ENCODE data around the gene DLX6. TPM values are rescaled to one million over a fixed set of nuclear protein-coding genes. Genes with fewer than 3 reads are reported as not detected.

The DLX6 gene
- total and polyA plus RNA-seq, 2 of the 8 experiments (the other 6 are each of a cell fraction or from before 2014, with no cell fraction given): not detected

- Histone ChIP-seq H4K91ac (replicated peaks; ENCODE audit: insufficient read length, low read length) (no peak overlapping the region), H3K56ac (replicated peaks; ENCODE audit: insufficient read length, low read depth, low read length) (no peak overlapping the region), H3K9me3 (ENCODE audit: insufficient read depth in 2 of 2, low read depth in 1 of 2, low read length in 1 of 2) (no peaks in the 10 kb centered on the region), H3K27me3 (replicated peaks in 1 of 4; ENCODE audit: control insufficient read depth in 3 of 4, extremely low read depth in 1 of 4, insufficient read depth in 3 of 4, low read length in 3 of 4) (peaks cover 94 to 100% (median 99%) of the 10 kb centered on the region in 4 experiments), H3K27ac (ENCODE audit: low read depth, low read length) (no peak overlapping the region), H3K4me2 (ENCODE audit: insufficient read depth in 1 of 2, low read depth in 2 of 2, low read length in 2 of 2) (peak overlapping the region; percentile 79; a peak in 3 of 4 replicates), H3K4ac (replicated peaks; ENCODE audit: insufficient read length, low read depth, low read length) (no peak overlapping the region), H2BK15ac (ENCODE audit: low read length) (no peak overlapping the region), H3K79me2 (ENCODE audit: control insufficient read depth in 1 of 2, insufficient read depth in 2 of 2, low read length in 2 of 2) (no peaks in the 10 kb centered on the region), H4K20me1 (replicated peaks in 1 of 2; ENCODE audit: control insufficient read depth in 1 of 2, insufficient read depth in 2 of 2, low read length in 2 of 2) (peaks cover 30 to 36% of the 10 kb centered on the region in 2 experiments), H3K79me1 (ENCODE audit: low read depth, low read length) (no peaks in the 10 kb centered on the region), H2BK5ac (ENCODE audit: low read depth, low read length) (no peak overlapping the region), H3K23ac (ENCODE audit: insufficient read length) (no peak overlapping the region), H4K8ac (ENCODE audit: extremely low read depth, insufficient read depth, low read length) (no peak overlapping the region), H3K9ac (replicated peaks in 1 of 4; ENCODE audit: extremely low read depth in 1 of 4, low read depth in 3 of 4, low read length in 3 of 4) (no peak overlapping the region), H4K5ac (ENCODE audit: insufficient read length, low read depth, low read length) (no peak overlapping the region), H2BK120ac (replicated peaks; ENCODE audit: low read depth, low read length) (no peak overlapping the region), H3K36me3 (ENCODE audit: control insufficient read depth in 2 of 4, insufficient read depth in 4 of 4, low read length in 3 of 4) (no peaks in the 10 kb centered on the region), H2BK12ac (ENCODE audit: low read depth, low read length) (no peak overlapping the region), H3K4me1 (replicated peaks in 1 of 4; ENCODE audit: control insufficient read depth in 3 of 4, insufficient read depth in 4 of 4, low read length in 3 of 4) (peaks cover 0 to 20% (median 10%) of the 10 kb centered on the region in 4 experiments; a peak in 5 of 7 replicates), H3K4me3 (ENCODE audit: extremely low read depth in 1 of 4, insufficient read depth in 2 of 4, low read depth in 3 of 4, low read length in 4 of 4) (peak overlapping the region in 2 of 4 experiments; percentile 14 to 52; a peak in 4 of 8 replicates), H3K18ac (ENCODE audit: extremely low read depth, low read length) (no peak overlapping the region), H2AK5ac (ENCODE audit: low read depth, low read length) (no peak overlapping the region), H3K14ac (ENCODE audit: insufficient read length) (no peak overlapping the region), H3K23me2 (ENCODE audit: low read depth, low read length) (peaks cover 4% of the 10 kb centered on the region; the same call in 1 of the 2 replicates), H2AFZ (ENCODE audit: low read length) (no peak overlapping the region), H2BK20ac (ENCODE audit: low read length) (no peak overlapping the region)
- WGBS, 2 experiments (ENCODE audit: extremely low coverage in 1 of 2, insufficient coverage in 1 of 2, insufficient read length in 1 of 2, insufficient replicate concordance in 2 of 2, low coverage in 1 of 2, low lambda C conversion rate in 2 of 2, missing lambda C conversion rate in 1 of 2): 18% methylated on average over 12 of the region's 12 CpGs; no CpG with 5 or more reads in 1 of the 2 experiments
- POLR2A ChIA-PET (ENCODE audit: partially characterized antibody): interaction anchor here (1.0 to 2.3 kb wide), 8 partner anchors 9 to 26 kb away, joined by 3 to 10 read pairs (median 4); partner anchors contain the start of gene DLX6
- TF ChIP-seq ATF2 (IDR thresholded peaks at IDR 0.05; ENCODE audit: low read length) (no peak), CTBP2 (IDR thresholded peaks at IDR 0.05; ENCODE audit: borderline replicate concordance, insufficient read depth, insufficient read length, low read length) (no peak), NRF1 (IDR thresholded peaks at IDR 0.05; ENCODE audit: low read depth, low read length) (no peak), MAX (IDR thresholded peaks at IDR 0.05) (no peak), EZH2 (IDR thresholded peaks at IDR 0.05; ENCODE audit: low read depth, low read length, severe bottlenecking) (peak; percentile 16), CBX5 (IDR thresholded peaks at IDR 0.05; ENCODE audit: low read depth, low read length) (no peak), POLR2A (IDR thresholded peaks at IDR 0.05; ENCODE audit: control extremely low read depth in 1 of 2, low read depth in 2 of 2, low read length in 2 of 2) (no peak), TCF12 (IDR thresholded peaks at IDR 0.05; ENCODE audit: low read depth, low read length) (no peak), CBX8 (IDR thresholded peaks at IDR 0.05; ENCODE audit: borderline replicate concordance, low read depth, low read length) (peak; percentile 76; the same call in 1 of the 2 replicates), YY1 (IDR thresholded peaks at IDR 0.05; ENCODE audit: low read depth, low read length) (no peak)
- FAIRE-seq (no peak), DNase-seq (ENCODE audit: low read depth in 1 of 2, low spot score in 2 of 2) (no peak)
- CTCF ChIA-PET (ENCODE audit: partially characterized antibody): interaction anchor here (0.7 to 10.2 kb wide), 6 partner anchors 9 to 88 kb away, joined by 3 to 150 read pairs (median 10); partner anchors contain the start of genes DLX5 and DLX6
Observed at GRCh38 chr7:97015756-97016380, 10.5 kb downstream of the DLX6 start.
